ENCODE measurements around the gene MMP15. TPM values are rescaled to one million over a fixed set of nuclear protein-coding genes. Genes with fewer than 3 reads are reported as not detected.

The MMP15 gene
- total RNA-seq, 1 donor from 2014 or later = 1.3 TPM

GRCh38 chr16:58027161-58027915 is 1.8 kb downstream of the MMP15 start:
- H3K4me3 Mint-ChIP-seq (ENCODE audit: low read depth) = no peak overlapping the region
- intact Hi-C loops (cut with micrococcal nuclease) = loop anchor here (10.0 kb wide), 2 partner anchors 167 to 277 kb away; partner anchors contain the start of gene CSNK2A2
- no peak overlapping the region for H3K27ac Mint-ChIP-seq

GRCh38 chr16:58027916-58028455 is 2.4 kb downstream of the MMP15 start:
- intact Hi-C loops (cut with micrococcal nuclease) = loop anchor here (10.0 kb wide), 2 partner anchors 167 to 277 kb away; partner anchors contain the start of gene CSNK2A2
- peaks cover 5% of the 10 kb centered on the region for H3K4me1 Mint-ChIP-seq (ENCODE audit: low read depth)

More at GRCh38 chr16:58027161-58027915, 1.8 kb downstream of the MMP15 start:
- no peak for DNase-seq (ENCODE audit: low spot score)
- H3K4me1 Mint-ChIP-seq (ENCODE audit: low read depth) = peaks cover 6% of the 10 kb centered on the region
- H3K36me3 Mint-ChIP-seq (ENCODE audit: low read depth) = no peaks in the 10 kb centered on the region
- H3K9me3 Mint-ChIP-seq = no peaks in the 10 kb centered on the region
- peaks cover 21% of the 10 kb centered on the region for H3K27me3 Mint-ChIP-seq (ENCODE audit: low read depth)

GRCh38 chr16:58028541-58029070 is 3.1 kb downstream of the MMP15 start:
- Mint-ChIP-seq H3K4me3 (ENCODE audit: low read depth) (no peak overlapping the region), H3K27ac (no peak overlapping the region), H3K27me3 (ENCODE audit: low read depth) (peaks cover 19% of the 10 kb centered on the region), H3K4me1 (ENCODE audit: low read depth) (peaks cover 5% of the 10 kb centered on the region), H3K36me3 (ENCODE audit: low read depth) (no peaks in the 10 kb centered on the region), H3K9me3 (no peaks in the 10 kb centered on the region)
- DNase-seq (ENCODE audit: low spot score) = no peak
- intact Hi-C loops (cut with micrococcal nuclease) = loop anchor here (10.0 kb wide), 2 partner anchors 166 to 276 kb away; partner anchors contain the start of gene CSNK2A2

More at GRCh38 chr16:58027916-58028455, 2.4 kb downstream of the MMP15 start:
- Mint-ChIP-seq H3K27me3 (ENCODE audit: low read depth) (peaks cover 20% of the 10 kb centered on the region), H3K4me3 (ENCODE audit: low read depth) (no peak overlapping the region), H3K9me3 (no peaks in the 10 kb centered on the region), H3K27ac (no peak overlapping the region), H3K36me3 (ENCODE audit: low read depth) (no peaks in the 10 kb centered on the region)
- no peak for DNase-seq (ENCODE audit: low spot score)

GRCh38 chr16:58029410-58029809 is 3.9 kb downstream of the MMP15 start:
- Mint-ChIP-seq H3K4me3 (ENCODE audit: low read depth) (no peak overlapping the region), H3K27ac (no peak overlapping the region), H3K9me3 (no peaks in the 10 kb centered on the region), H3K4me1 (ENCODE audit: low read depth) (peaks cover 5% of the 10 kb centered on the region), H3K27me3 (ENCODE audit: low read depth) (peaks cover 17% of the 10 kb centered on the region), H3K36me3 (ENCODE audit: low read depth) (no peaks in the 10 kb centered on the region)
- no peak for DNase-seq (ENCODE audit: low spot score)
- intact Hi-C loops (cut with micrococcal nuclease) = loop anchor here (10.0 kb wide), 2 partner anchors 165 to 275 kb away; partner anchors contain the start of gene CSNK2A2

- no peaks in the 10 kb centered on the region for H3K9me3 Mint-ChIP-seq
- no peaks in the 10 kb centered on the region for H3K4me1 Mint-ChIP-seq (ENCODE audit: low read depth)
These were observed 4.7 kb downstream of the MMP15 start for GRCh38 chr16:58030136-58030840.

GRCh38 chr16:58031016-58031800 is 5.7 kb downstream of the MMP15 start:
- Mint-ChIP-seq H3K27me3 (ENCODE audit: low read depth) (peaks cover 11% of the 10 kb centered on the region), H3K27ac (no peak overlapping the region), H3K36me3 (ENCODE audit: low read depth) (no peaks in the 10 kb centered on the region), H3K9me3 (no peaks in the 10 kb centered on the region), H3K4me3 (ENCODE audit: low read depth) (no peak overlapping the region), H3K4me1 (ENCODE audit: low read depth) (no peaks in the 10 kb centered on the region)
- no peak for DNase-seq (ENCODE audit: low spot score)
- intact Hi-C loops (cut with micrococcal nuclease) = no loop called here

More at GRCh38 chr16:58030136-58030840, 4.7 kb downstream of the MMP15 start:
- Mint-ChIP-seq H3K36me3 (ENCODE audit: low read depth) (no peaks in the 10 kb centered on the region), H3K27me3 (ENCODE audit: low read depth) (peaks cover 11% of the 10 kb centered on the region), H3K4me3 (ENCODE audit: low read depth) (no peak overlapping the region), H3K27ac (no peak overlapping the region)
- DNase-seq (ENCODE audit: low spot score) = no peak
- intact Hi-C loops (cut with micrococcal nuclease) = no loop called here

- H3K4me1 Mint-ChIP-seq (ENCODE audit: low read depth) = no peaks in the 10 kb centered on the region
- no peaks in the 10 kb centered on the region for H3K36me3 Mint-ChIP-seq (ENCODE audit: low read depth)
- DNase-seq (ENCODE audit: low spot score) = no peak
- intact Hi-C loops (cut with micrococcal nuclease) = no loop called here
- H3K27ac Mint-ChIP-seq = no peak overlapping the region
- no peaks in the 10 kb centered on the region for H3K9me3 Mint-ChIP-seq
- no peak overlapping the region for H3K4me3 Mint-ChIP-seq (ENCODE audit: low read depth)
- peaks cover 10% of the 10 kb centered on the region for H3K27me3 Mint-ChIP-seq (ENCODE audit: low read depth)
These were observed 7.2 kb downstream of the MMP15 start for GRCh38 chr16:58032710-58033293.

- Mint-ChIP-seq H3K4me3 (ENCODE audit: low read depth) (no peak overlapping the region), H3K27me3 (ENCODE audit: low read depth) (peaks cover 4% of the 10 kb centered on the region), H3K27ac (no peak overlapping the region), H3K9me3 (no peaks in the 10 kb centered on the region), H3K36me3 (ENCODE audit: low read depth) (no peaks in the 10 kb centered on the region), H3K4me1 (ENCODE audit: low read depth) (no peaks in the 10 kb centered on the region)
- intact Hi-C loops (cut with micrococcal nuclease) = no loop called here
- DNase-seq (ENCODE audit: low spot score) = no peak
These were observed 8.7 kb downstream of the MMP15 start for GRCh38 chr16:58034128-58034685.

- no peak overlapping the region for H3K27ac Mint-ChIP-seq
- intact Hi-C loops (cut with micrococcal nuclease) = no loop called here
- DNase-seq (ENCODE audit: low spot score) = no peak
- H3K27me3 Mint-ChIP-seq (ENCODE audit: low read depth) = peaks cover 1% of the 10 kb centered on the region
- no peaks in the 10 kb centered on the region for H3K36me3 Mint-ChIP-seq (ENCODE audit: low read depth)
- H3K4me1 Mint-ChIP-seq (ENCODE audit: low read depth) = no peaks in the 10 kb centered on the region
- H3K4me3 Mint-ChIP-seq (ENCODE audit: low read depth) = no peak overlapping the region
- no peaks in the 10 kb centered on the region for H3K9me3 Mint-ChIP-seq
These were observed 9.2 kb downstream of the MMP15 start for GRCh38 chr16:58034774-58035173.

GRCh38 chr16:58035356-58036170 is 10.0 kb downstream of the MMP15 start:
- H3K27me3 Mint-ChIP-seq (ENCODE audit: low read depth) = no peaks in the 10 kb centered on the region
- no peaks in the 10 kb centered on the region for H3K36me3 Mint-ChIP-seq (ENCODE audit: low read depth)
- no peak for DNase-seq (ENCODE audit: low spot score)
- no peak overlapping the region for H3K4me3 Mint-ChIP-seq (ENCODE audit: low read depth)
- intact Hi-C loops (cut with micrococcal nuclease) = no loop called here
- H3K27ac Mint-ChIP-seq = no peak overlapping the region
- H3K9me3 Mint-ChIP-seq = no peaks in the 10 kb centered on the region
- no peaks in the 10 kb centered on the region for H3K4me1 Mint-ChIP-seq (ENCODE audit: low read depth)

GRCh38 chr16:58036943-58037342 is 11.4 kb downstream of the MMP15 start:
- no peak overlapping the region for H3K27ac Mint-ChIP-seq

More at GRCh38 chr16:58036943-58037342, 11.4 kb downstream of the MMP15 start:
- no peaks in the 10 kb centered on the region for H3K9me3 Mint-ChIP-seq
- no peaks in the 10 kb centered on the region for H3K36me3 Mint-ChIP-seq (ENCODE audit: low read depth)
- DNase-seq (ENCODE audit: low spot score) = no peak
- H3K4me1 Mint-ChIP-seq (ENCODE audit: low read depth) = no peaks in the 10 kb centered on the region
- intact Hi-C loops (cut with micrococcal nuclease) = no loop called here
- H3K4me3 Mint-ChIP-seq (ENCODE audit: low read depth) = no peak overlapping the region
- H3K27me3 Mint-ChIP-seq (ENCODE audit: low read depth) = no peaks in the 10 kb centered on the region

All from activated T-helper 2 cell treated with anti-CD3 and anti-CD28 coated beads, Interferon-gamma antibody, Interleukin-2, Interleukin-4, amounts not matched to agents 10 μg/mL and 5 μg/mL and 100 μg/mL, durations not matched to agents 14 hours and 24 hours and 36 hours (primary cell).